GM12892 (cell line): ENCODE results near the gene PPP2R2B.

Experiments used
- POLR2A ChIP-seq: IDR thresholded peaks from 2 replicates; pipeline ENCODE4 v1.6.1; 2011; ENCODE audit warnings: low read depth, low read length, control low read depth
- TAF1 ChIP-seq: IDR thresholded peaks from 2 replicates; pipeline ENCODE4 v1.6.1; 2011; ENCODE audit warnings: low read depth, mild to moderate bottlenecking, control low read depth, low read length, borderline replicate concordance

- TF ChIP-seq TAF1, result no peak
- TF ChIP-seq POLR2A, result no peak
These were observed 279.3 kb downstream of the PPP2R2B start for GRCh38 chr5:146599261-146599660.
